Lower lobe of right lung (tissue), 2 donors: ENCODE data around the gene MYBPH. TPM values are rescaled to one million over a fixed set of nuclear protein-coding genes. Genes with fewer than 3 reads are reported as not detected.

Experiments
- ATAC-seq, 2 donors: fragments of 200-7000 bp; cut with Tn5 transposase; one replicate each; pipeline ENCODE4 v1.9.1; 2020 to 2022; ENCODE audit warnings: mild to moderate bottlenecking in 2 of 2, moderate library complexity in 2 of 2
- DNase-seq: peaks from one replicate; pipeline ENCODE4 v3.0.0-alpha.2; 2020
- H3K27ac ChIP-seq: fragments of 200-600 bp; one replicate; pipeline ENCODE4 v1.8.0; 2022
- H3K27me3 ChIP-seq: fragments of 200-600 bp; one replicate; pipeline ENCODE4 v1.8.0; 2022; ENCODE audit warnings: low read depth
- H3K36me3 ChIP-seq: fragments of 200-600 bp; one replicate; pipeline ENCODE4 v1.8.0; 2022; ENCODE audit warnings: mild to moderate bottlenecking
- H3K4me1 ChIP-seq: fragments of 200-600 bp; one replicate; pipeline ENCODE4 v1.8.0; 2022
- H3K4me3 ChIP-seq: fragments of 200-600 bp; one replicate; pipeline ENCODE4 v1.8.0; 2022; ENCODE audit warnings: mild to moderate bottlenecking
- H3K9me3 ChIP-seq: fragments of 200-600 bp; one replicate; pipeline ENCODE4 v1.8.0; 2022
- intact Hi-C: fragments of 100-400 bp; cut with DNase I; formaldehyde crosslinking; loops from one replicate; pipeline ENCODE4 v1.11.0; 2022
- total RNA-seq: library from RNA; stranded (reverse); fragmentation: NEBNext Ultra II Directional; extraction: Animal tissue kit (Norgen Biotek cat#: 25700); gene quantifications from one replicate; pipeline ENCODE4 v1.2.1, GENCODE V29; 2021
- TF ChIP-seq, protein P1 (sequence below): fragments of 200-600 bp; IDR thresholded peaks from one replicate; pipeline ENCODE4 v1.8.0; 2022; ENCODE audit warnings: antibody characterized with exemption, mild to moderate bottlenecking
- donor health status: DM: no; HTN: yes; CAD: no; lungs with severe emphysema.

MYBPH gene
- total RNA-seq, 1 donor from 2014 or later, result not detected

- Histone ChIP-seq H3K27me3 (no peaks in the 10 kb centered on the region), H3K9me3 (no peaks in the 10 kb centered on the region), H3K4me1 (peaks cover 14% of the 10 kb centered on the region), H3K4me3 (no peak overlapping the region), H3K36me3 (no peaks in the 10 kb centered on the region), H3K27ac (no peak overlapping the region)
- TF ChIP-seq, protein P1, sequence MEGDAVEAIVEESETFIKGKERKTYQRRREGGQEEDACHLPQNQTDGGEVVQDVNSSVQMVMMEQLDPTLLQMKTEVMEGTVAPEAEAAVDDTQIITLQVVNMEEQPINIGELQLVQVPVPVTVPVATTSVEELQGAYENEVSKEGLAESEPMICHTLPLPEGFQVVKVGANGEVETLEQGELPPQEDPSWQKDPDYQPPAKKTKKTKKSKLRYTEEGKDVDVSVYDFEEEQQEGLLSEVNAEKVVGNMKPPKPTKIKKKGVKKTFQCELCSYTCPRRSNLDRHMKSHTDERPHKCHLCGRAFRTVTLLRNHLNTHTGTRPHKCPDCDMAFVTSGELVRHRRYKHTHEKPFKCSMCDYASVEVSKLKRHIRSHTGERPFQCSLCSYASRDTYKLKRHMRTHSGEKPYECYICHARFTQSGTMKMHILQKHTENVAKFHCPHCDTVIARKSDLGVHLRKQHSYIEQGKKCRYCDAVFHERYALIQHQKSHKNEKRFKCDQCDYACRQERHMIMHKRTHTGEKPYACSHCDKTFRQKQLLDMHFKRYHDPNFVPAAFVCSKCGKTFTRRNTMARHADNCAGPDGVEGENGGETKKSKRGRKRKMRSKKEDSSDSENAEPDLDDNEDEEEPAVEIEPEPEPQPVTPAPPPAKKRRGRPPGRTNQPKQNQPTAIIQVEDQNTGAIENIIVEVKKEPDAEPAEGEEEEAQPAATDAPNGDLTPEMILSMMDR, result no peak
- intact Hi-C loops, result no loop called here
- no peak for DNase-seq
- no peak for ATAC-seq
Measured at GRCh38 chr1:203183828-203184227, 8.2 kb upstream of the MYBPH start.

DNA sequence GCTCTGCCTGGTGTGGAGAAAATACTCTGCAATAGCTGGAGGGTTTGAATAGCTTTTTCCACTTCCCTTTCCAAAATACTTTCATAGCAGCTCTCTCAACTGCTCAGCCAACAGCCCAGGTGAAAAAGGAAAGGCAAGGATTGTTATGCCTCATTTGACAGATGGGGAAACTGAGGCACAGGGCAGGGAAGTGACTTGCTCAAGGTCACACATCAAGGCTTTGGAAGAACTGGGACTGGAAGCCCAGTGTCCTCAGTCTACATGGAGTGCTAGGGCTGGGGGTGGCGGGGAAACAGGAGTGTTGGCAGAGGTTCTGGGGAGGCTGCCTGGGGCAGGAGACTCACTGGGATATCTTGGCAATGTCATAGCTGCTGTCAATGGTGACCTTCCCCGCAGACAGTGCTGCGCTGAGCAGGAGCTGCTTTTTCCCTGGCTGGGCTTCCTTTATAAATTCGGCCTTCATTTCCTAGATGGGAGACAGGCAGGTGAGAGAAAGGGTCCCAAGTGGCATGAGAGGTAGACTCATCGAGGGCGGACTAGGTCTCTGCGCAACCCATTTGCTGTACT is 6.8 kb upstream of the MYBPH start:
- Histone ChIP-seq H3K27me3 (no peaks in the 10 kb centered on the region), H3K27ac (no peak overlapping the region), H3K36me3 (no peaks in the 10 kb centered on the region), H3K4me3 (no peak overlapping the region), H3K9me3 (no peaks in the 10 kb centered on the region), H3K4me1 (peaks cover 13% of the 10 kb centered on the region)
- intact Hi-C loops, result no loop called here
- DNase-seq (no peak), ATAC-seq (no peak)
- TF ChIP-seq, protein P1, result no peak

GRCh38 chr1:203181586-203182386 is 6.2 kb upstream of the MYBPH start:
- H3K27me3 ChIP-seq, result no peaks in the 10 kb centered on the region
- H3K27ac ChIP-seq, result no peak overlapping the region
- H3K4me1 ChIP-seq, result peaks cover 12% of the 10 kb centered on the region
- TF ChIP-seq, protein P1, result no peak
- intact Hi-C loops, result no loop called here
- H3K36me3 ChIP-seq, result no peaks in the 10 kb centered on the region
- no peak overlapping the region for H3K4me3 ChIP-seq
- no peaks in the 10 kb centered on the region for H3K9me3 ChIP-seq
- no peak for ATAC-seq
- no peak for DNase-seq

DNA sequence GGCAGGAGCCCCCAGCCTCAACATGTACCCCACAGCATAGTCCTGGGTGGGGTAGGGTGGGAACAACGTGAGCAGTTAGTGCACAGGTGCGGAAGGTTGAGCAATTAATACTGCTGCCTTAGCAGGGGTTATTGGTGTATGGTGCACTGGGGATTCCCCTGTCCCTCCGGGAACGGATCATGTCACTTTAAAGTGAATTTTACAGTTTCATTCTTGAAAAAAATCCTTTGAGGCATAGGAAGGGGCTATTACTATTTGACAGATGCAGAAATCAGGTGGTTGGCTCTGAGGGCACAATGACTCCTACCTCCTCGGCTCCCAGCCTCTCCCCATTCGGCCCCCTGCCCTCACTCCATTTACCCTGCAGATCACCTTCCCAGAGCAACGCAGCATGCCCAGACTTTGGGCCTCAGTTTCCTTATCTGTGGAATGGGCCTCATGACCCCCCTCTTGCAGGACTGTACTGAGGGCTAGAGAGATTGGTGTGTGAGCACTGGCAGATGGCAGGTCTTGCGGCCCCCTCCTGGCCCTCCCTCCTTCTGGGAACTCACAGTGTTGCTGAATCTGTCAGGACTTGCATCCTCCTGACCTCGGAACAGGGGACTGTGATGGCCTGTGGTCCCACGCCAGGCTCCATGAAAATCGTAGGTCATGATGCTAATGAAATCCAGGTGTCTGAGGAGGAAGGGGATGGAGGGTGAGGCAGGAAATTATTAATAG is 5.1 kb upstream of the MYBPH start:
- Histone ChIP-seq H3K9me3 (no peaks in the 10 kb centered on the region), H3K4me3 (no peak overlapping the region), H3K27me3 (no peaks in the 10 kb centered on the region), H3K36me3 (no peaks in the 10 kb centered on the region), H3K4me1 (peaks cover 14% of the 10 kb centered on the region), H3K27ac (no peak overlapping the region)
- DNase-seq (no peak), ATAC-seq (no peak)
- intact Hi-C loops, result no loop called here
- TF ChIP-seq, protein P1, result no peak

DNA sequence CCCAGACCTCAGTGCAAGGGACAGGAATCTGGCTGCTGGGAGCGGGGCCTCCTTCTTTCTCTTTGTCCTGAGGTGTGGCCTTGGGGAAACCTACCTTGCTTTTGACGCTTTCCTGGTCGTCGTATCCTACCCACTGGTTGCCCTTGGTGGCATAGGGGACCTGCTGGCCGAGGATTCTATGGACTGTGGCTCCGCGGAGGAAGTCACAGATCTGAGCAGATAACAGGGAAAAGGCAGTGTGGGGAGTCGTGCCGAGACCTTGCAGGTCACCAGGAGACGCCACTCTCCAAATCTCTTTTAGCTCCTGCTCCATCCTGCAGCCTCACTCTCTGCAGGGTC is 4.0 kb upstream of the MYBPH start:
- intact Hi-C loops, result no loop called here
- no peak overlapping the region for H3K4me3 ChIP-seq

More for the DNA sequence above, 4.0 kb upstream of the MYBPH start:
- ATAC-seq, result no peak
- no peak for DNase-seq
- no peak overlapping the region for H3K27ac ChIP-seq
- H3K36me3 ChIP-seq, result no peaks in the 10 kb centered on the region
- TF ChIP-seq, protein P1, result no peak
- peaks cover 21% of the 10 kb centered on the region for H3K4me1 ChIP-seq
- no peaks in the 10 kb centered on the region for H3K27me3 ChIP-seq
- no peaks in the 10 kb centered on the region for H3K9me3 ChIP-seq
